Subcutaneous abdominal adipose tissue (tissue), 5 donors: ENCODE results near the gene SMU1.
"Not testable (repeated sequence)": the region's sequence is repeated elsewhere in the genome, so short reads cannot be mapped to it uniquely, and the experiment has no call there.

ENCODE experiments used
- H3K27ac ChIP-seq: one replicate; pipeline ENCODE4 v1.7.0; 2013; ENCODE audit warnings: low read depth, mild to moderate bottlenecking, inconsistent platforms, low read length, moderate library complexity
- H3K27me3 ChIP-seq, 5 donors: one replicate each; pipeline ENCODE4 v1.7.0; 2013; ENCODE audit warnings: low read length in 5 of 5, inconsistent platforms in 1 of 5; ENCODE audit not compliant: control insufficient read depth in 5 of 5, insufficient read depth in 4 of 5
- H3K36me3 ChIP-seq, 5 donors: one replicate each; pipeline ENCODE4 v1.7.0; 2013; ENCODE audit warnings: low read length in 5 of 5; ENCODE audit not compliant: control insufficient read depth in 5 of 5, insufficient read depth in 5 of 5
- H3K4me1 ChIP-seq, 5 donors: one replicate each; pipeline ENCODE4 v1.7.0; 2013; ENCODE audit warnings: low read length in 5 of 5, mild to moderate bottlenecking in 3 of 5, moderate library complexity in 1 of 5; ENCODE audit not compliant: control insufficient read depth in 5 of 5, insufficient read depth in 5 of 5
- H3K4me3 ChIP-seq, 5 donors: one replicate each; pipeline ENCODE4 v1.7.0; 2013; ENCODE audit warnings: low read length in 5 of 5, low read depth in 1 of 5
- H3K9ac ChIP-seq, 5 donors: one replicate each; pipeline ENCODE4 v1.7.0; 2013; ENCODE audit warnings: low read length in 5 of 5, mild to moderate bottlenecking in 4 of 5, moderate library complexity in 3 of 5
- H3K9me3 ChIP-seq, 5 donors: one replicate each; pipeline ENCODE4 v1.7.0; 2013; ENCODE audit warnings: low read length in 5 of 5; ENCODE audit not compliant: control insufficient read depth in 5 of 5
- donor health status: healthy.
- donor health status: healthy.
- donor health status: healthy.
- donor health status: healthy.
- donor health status: healthy.

The SMU1 gene

GRCh38 chr9:33022755-33023154, 53.7 kb downstream of the SMU1 start:
- Histone ChIP-seq H3K9ac (no peak overlapping the region), H3K36me3 (peaks cover 0 to 19% (median 2%) of the 10 kb centered on the region in 5 donors), H3K4me3 (no peak overlapping the region), H3K27me3 (no peaks in the 10 kb centered on the region), H3K4me1 (peaks cover 3 to 34% (median 29%) of the 10 kb centered on the region in 5 donors), H3K9me3 (no peaks in the 10 kb centered on the region), H3K27ac (peak overlapping the region; percentile 100)

GRCh38 chr9:33022303-33022702, 54.2 kb downstream of the SMU1 start:
- no peaks in the 10 kb centered on the region for H3K9me3 ChIP-seq
- no peaks in the 10 kb centered on the region for H3K27me3 ChIP-seq
- H3K4me3 ChIP-seq = no peak overlapping the region
- no peak overlapping the region for H3K27ac ChIP-seq
- no peak overlapping the region for H3K9ac ChIP-seq
- H3K4me1 ChIP-seq = peaks cover 3 to 31% (median 24%) of the 10 kb centered on the region in 5 donors
- H3K36me3 ChIP-seq = peaks cover 0 to 15% (median 2%) of the 10 kb centered on the region in 5 donors

DNA sequence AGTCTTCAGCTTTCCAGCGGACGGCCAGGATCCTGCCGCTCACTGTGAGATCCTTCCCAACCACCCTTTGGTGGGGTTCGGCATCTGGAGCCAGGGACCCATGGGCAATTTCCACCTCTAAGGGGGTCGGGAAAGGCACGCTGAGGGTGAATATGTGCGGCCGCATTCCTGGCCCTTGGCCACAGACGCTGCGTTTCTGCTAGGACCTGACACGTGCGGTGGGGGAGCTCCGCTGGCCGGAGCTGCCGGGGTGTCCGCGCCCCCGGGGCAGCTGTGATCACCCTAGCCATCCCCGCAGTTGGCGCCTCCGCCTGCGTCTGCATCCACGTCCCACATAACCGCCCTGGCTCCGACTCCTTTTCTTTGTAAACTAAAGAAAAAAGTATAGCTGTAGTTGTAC, 56.7 kb downstream of the SMU1 start:
- Histone ChIP-seq H3K9ac (no peak overlapping the region), H3K36me3 (peaks cover 0 to 9% (median 2%) of the 10 kb centered on the region in 5 donors), H3K27me3 (no peaks in the 10 kb centered on the region), H3K9me3 (no peaks in the 10 kb centered on the region), H3K4me3 (no peak overlapping the region), H3K27ac (no peak overlapping the region), H3K4me1 (peaks cover 3 to 15% (median 12%) of the 10 kb centered on the region in 5 donors)

DNA sequence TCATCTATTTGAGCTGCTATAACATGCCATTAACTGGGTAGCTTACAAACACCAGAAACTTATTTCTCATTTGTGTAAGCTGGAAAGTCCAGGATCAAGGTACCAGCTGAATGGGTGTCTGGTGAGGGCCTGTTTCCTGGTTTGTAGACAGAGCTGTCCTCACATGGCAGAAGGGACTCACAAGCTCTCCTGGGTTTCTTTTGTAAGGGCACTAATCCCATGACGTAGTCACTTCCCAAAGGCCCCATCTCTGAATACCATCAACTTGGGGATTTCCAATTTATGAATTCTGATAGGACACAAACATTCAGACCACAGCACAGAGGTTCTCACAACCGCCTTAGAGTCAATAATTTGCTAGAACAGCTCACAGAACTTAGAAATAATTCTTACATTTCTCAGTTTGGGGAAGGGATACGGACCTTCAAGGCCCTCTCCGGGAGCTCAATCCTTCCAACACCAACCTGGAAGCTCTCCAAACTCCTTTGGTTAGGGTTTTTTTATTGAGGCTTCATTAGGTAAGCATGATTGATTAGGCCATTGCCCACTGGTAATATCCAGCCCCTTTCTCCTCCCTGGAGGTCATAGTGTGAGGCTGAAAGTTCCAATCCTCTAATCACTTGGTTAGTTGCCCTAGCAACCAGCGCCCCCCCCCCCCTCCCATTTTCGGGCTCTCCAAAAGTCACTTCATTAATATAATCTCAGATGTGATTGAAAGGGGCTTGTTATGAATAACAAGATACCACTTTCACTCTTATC, 59.0 kb downstream of the SMU1 start:
- Histone ChIP-seq H3K27ac (no peak overlapping the region), H3K4me1 (peaks cover 0 to 2% (median 0%) of the 10 kb centered on the region in 5 donors), H3K9me3 (no peaks in the 10 kb centered on the region), H3K27me3 (no peaks in the 10 kb centered on the region), H3K4me3 (no peak overlapping the region), H3K36me3 (peaks cover 0 to 9% (median 2%) of the 10 kb centered on the region in 5 donors), H3K9ac (no peak overlapping the region)

DNA sequence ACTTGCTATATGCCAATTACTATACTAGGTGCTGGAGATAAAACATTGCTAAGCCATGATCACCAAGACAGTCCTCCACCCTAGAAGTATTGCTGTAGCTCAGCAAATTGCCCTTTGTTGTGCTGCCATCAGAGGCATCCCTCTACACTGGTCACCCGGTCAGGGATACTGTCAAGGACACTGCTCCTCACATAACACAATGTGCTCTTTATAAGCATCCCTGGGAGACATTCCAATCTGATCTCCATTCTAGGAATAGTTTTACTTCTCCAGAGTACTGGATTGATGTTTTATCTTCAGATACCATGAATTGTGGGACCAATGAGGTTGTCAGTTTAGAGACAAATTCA, 61.8 kb downstream of the SMU1 start:
- Histone ChIP-seq H3K36me3 (peaks cover 0 to 4% (median under 1%) of the 10 kb centered on the region in 5 donors), H3K27me3 (no peaks in the 10 kb centered on the region), H3K9me3 (no peaks in the 10 kb centered on the region), H3K27ac (no peak overlapping the region), H3K4me1 (no peaks in the 10 kb centered on the region), H3K4me3 (no peak overlapping the region), H3K9ac (no peak overlapping the region)

DNA sequence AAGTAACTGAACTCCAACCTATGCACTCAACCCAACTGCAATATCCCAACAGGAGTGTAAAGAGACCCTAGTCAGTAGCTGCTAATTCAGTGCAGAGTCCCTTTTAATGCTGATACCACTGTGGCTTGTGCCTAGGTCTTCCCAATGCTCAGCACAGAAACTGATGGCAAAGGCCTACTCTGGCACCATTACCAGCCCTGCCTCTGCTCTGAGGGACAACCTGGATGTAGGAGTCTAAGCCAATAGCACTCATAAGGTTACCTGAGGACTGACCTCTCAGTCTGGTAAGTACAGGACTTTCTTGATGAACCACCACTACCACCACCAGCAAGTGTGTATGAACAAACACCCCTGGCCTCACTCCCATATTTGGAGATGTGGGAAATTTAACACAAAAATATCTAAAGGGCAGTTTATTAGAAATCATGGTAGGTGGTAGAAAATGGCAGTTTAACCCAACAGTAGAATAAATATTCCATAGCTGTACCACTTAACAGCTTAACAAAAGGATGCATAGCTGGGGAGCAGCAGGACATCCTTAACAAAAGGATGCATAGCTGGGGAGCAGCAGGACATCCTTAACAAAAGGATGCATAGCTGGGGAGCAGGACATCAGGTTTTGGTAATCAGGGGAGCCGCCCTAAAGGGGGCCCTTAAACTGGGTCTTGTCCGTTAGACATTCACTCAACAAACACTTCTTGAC, 62.4 kb downstream of the SMU1 start:
- Histone ChIP-seq H3K27ac (no peak overlapping the region), H3K9me3 (no peaks in the 10 kb centered on the region), H3K4me1 (no peaks in the 10 kb centered on the region), H3K4me3 (no peak overlapping the region), H3K27me3 (no peaks in the 10 kb centered on the region), H3K9ac (no peak overlapping the region), H3K36me3 (peaks cover 0 to 4% (median 0%) of the 10 kb centered on the region in 5 donors)

DNA sequence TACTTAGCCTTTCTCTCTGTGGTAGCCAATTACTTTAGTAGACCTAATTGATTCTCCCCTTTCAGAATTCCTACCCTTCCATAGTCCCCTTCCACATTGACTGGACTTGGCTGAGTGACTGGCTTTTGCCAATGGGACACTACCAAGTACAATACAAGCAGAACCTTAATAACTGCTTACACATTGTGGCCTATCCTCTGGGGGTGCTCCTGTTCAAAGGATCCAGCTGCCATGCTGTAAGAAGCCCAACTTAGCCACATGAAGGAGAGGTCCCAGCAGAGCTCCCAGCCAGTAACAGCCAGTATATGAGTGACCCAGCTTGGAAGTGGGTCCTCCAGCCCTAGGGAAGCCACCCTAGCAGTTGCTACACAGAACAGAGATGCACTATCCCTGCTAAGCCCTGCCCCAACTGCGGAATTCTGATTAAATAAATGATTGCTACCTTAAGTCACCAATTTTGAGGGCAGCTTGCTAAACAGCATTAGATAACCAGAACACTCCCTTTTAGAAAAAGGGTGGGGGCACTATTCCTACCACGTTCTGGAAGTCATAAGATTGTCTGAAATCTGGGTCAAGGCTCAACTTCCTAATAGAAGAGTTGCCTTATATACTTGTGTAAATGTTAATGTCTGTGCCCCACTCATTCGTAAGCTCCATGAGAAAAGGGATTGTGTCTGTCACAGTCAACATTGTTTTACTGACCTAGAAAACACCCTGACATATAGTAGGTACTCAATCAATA, 64.0 kb downstream of the SMU1 start:
- Histone ChIP-seq H3K9me3 (no peaks in the 10 kb centered on the region), H3K27me3 (no peaks in the 10 kb centered on the region), H3K9ac (no peak overlapping the region), H3K4me1 (no peaks in the 10 kb centered on the region), H3K36me3 (peaks cover 0 to 4% (median 0%) of the 10 kb centered on the region in 5 donors), H3K27ac (no peak overlapping the region), H3K4me3 (no peak overlapping the region)

GRCh38 chr9:33011831-33012230, 64.6 kb downstream of the SMU1 start:
- no peak overlapping the region for H3K27ac ChIP-seq
- H3K36me3 ChIP-seq = peaks cover 0 to 4% (median 0%) of the 10 kb centered on the region in 5 donors
- H3K4me1 ChIP-seq = no peaks in the 10 kb centered on the region
- H3K27me3 ChIP-seq = no peaks in the 10 kb centered on the region
- no peak overlapping the region for H3K9ac ChIP-seq
- no peak overlapping the region for H3K4me3 ChIP-seq
- no peaks in the 10 kb centered on the region for H3K9me3 ChIP-seq

GRCh38 chr9:33007755-33008154, 68.7 kb downstream of the SMU1 start:
- no peak overlapping the region for H3K9ac ChIP-seq
- H3K9me3 ChIP-seq = no peaks in the 10 kb centered on the region
- no peaks in the 10 kb centered on the region for H3K27me3 ChIP-seq
- no peaks in the 10 kb centered on the region for H3K36me3 ChIP-seq
- H3K27ac ChIP-seq = no peak overlapping the region
- no peak overlapping the region for H3K4me3 ChIP-seq
- no peaks in the 10 kb centered on the region for H3K4me1 ChIP-seq

DNA sequence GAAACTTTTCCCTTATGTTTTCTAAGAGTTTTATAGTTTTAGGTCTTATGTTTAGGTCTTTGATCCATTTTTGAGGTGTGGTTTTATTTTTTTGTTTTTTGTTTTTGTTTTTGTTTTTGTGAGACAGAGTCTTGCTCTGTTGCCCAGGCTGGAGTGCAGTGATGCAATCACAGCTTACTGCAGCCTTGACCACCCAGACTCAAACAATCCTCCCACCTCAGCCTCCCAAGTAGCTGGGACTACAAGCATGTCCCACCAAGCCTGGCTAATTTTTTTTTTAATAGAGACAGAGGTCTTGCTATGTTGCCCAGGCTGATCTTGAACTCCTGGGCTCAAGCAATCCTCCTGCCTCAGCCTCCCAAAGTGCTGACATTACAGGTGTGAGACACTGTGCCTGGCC, 71.1 kb downstream of the SMU1 start:
- not testable (repeated sequence) for H3K27me3 ChIP-seq, H3K36me3 ChIP-seq, H3K9ac ChIP-seq, H3K9me3 ChIP-seq, H3K4me3 ChIP-seq, H3K27ac ChIP-seq
- H3K4me1 ChIP-seq = peaks cover 5 to 15% (median 6%) of the 10 kb centered on the region in 5 donors
